Measurements from ENCODE around the gene BCL11B.
A peak's percentile ranks its signal among the peaks of the same experiment; 100 is the strongest.

BCL11B gene

DNA sequence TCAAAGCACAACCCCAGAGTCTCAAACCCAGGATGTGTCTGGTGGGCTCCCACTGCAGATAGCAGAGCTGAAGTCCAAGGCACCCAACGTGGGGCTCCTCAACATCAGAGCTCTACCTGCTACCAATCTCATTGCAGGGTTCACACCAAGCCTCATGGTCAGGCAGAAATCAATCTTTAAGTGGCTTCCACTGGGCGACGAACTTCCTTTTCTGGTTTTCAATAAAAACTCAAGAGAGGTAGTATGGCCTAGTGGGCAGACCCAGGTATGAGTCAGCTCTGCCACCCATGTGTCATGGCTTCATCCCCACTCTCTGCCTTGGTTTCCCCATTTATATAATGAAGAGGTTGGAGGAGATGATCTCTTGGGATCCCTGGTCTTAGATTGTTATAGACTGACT lies 47.0 kb downstream of the BCL11B start:
- no peak for DNase-seq (ENCODE audit: low read depth, low spot score)

DNA sequence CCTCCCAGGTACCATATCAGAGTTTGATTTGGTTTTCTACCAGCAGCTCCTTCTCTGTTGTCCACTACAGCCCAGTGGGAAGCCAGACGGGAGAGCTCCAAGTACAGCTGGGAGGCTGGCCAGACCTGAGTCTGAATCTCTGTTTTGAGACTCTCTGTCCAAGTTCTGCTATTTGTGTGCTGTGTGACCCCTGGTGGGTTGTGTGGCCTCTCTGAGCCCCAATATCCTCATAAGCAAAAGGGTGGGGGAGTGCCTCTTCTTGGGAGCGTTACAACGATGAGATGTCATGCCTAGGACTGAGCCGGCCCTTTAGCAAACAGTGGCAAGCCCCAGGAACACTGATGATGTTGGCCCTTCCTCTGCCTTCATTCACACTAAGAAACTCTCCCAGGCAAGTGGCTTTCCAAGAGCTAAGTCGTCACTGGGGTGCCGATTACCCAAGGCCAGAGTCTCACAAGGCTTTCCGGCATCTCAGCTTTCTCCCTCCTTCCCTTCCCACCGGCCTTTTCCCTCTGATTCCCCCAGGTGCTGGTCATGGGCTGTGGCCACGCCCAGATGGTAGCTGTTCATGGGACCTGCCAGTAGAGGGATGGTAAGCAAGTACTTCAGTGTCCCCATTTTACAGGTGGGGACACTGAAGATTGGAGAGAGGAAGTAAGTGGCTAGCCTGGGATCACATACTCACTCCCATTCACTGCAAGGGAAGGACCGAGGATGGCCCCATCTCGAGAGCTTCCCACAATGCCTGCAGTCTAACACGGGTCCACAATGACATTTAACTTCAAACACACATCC lies 47.7 kb downstream of the BCL11B start:
- DNase-seq (ENCODE audit: low read depth, low spot score): no peak

DNA sequence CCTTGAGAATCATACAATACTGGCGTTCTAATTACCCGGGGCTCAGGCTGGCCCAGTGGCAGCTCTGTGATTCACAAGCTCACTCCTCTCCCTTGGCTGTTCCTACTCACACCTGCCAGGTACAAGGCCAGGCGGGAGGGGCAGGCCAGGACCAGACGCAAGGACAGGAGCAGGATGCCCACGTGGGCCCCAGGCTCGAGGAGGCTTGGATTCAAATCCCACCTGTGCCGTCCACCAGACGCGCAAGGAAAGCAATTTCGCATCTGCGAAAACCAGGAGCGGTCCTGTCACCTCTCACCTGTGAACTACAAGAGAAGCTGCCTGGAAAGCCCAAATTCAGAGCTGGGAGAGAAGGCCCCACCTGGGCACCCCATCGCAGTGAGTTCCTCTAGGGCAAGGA lies 50.6 kb downstream of the BCL11B start:
- no peak for DNase-seq (ENCODE audit: low read depth, low spot score)

DNA sequence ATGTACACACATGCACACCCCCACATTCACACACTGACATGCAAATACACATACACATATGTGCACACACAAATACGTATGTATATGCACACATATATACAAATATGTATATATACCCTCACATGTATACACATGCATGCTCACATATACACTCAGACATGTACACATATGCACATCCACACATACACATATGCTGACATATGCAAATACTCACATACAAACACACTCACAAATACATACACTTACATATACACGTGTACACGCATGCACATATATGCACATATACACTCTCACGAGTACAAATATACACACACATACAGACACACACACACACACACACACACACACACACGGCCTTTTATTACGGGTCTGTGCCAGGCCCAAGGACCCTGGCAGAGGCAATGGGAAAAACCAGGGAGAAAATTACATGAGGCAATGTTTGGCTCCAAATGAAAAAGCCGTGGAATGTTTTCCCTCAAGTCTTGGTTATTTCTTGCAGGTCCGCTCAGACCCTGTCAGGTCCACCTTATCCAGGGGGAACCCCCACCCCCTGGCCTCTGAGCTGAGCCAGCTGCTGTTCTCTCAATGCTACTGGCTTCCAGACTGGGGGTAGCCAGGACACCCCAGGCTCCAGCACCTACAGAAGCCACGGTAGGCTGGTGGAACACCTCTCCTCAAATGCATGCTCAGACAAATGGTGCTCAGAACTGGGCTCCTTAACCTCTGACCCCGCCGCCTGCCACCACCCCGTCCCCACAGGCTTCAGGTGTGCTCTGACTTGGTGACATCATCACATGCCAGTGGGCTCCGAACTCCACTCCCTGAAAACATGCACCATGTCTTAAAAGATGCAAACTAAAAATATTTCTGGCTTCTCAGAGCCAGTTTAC lies 54.7 kb downstream of the BCL11B start:
- peak; percentile 45 for DNase-seq (ENCODE audit: low read depth, low spot score)

DNA sequence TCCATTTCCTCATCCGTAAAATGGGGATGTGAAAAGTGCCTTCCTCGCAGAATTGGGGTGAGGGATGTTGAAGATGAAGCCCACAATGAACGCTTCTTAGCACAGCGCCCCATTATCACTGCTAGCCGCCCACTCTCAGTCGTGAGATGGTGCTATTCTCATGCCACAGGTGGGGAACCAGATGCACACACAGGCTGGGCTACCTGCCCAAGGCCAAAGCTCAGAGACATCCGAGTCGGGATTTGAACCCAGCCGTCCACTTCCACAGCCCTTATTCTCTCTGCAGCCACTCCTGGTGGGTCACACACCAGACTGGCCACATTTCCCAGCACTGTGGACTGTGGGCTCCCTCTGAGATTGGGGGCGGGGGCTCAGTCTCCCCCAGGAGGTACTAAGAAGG lies 55.8 kb downstream of the BCL11B start:
- DNase-seq (ENCODE audit: low read depth, low spot score): no peak

DNA sequence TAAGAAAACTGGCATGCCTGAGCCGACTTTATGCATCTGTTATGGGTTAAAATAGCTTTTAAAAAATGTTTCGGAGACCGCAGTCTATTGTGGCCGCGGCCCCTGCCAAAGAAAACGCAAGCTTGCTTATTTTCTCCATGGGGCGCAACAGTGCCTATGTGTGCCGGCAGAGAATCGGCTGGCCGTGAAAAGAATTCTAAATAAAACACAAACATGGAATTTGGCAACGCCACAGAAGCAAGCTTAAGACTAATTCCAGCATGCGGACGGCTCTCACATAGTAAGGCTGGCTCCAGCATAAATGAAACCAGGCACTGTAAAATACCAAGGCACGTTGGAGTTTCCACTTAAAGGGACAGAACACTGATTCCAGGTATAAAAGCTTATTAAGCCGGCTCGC lies 56.7 kb downstream of the BCL11B start:
- peak; percentile 97 for DNase-seq (ENCODE audit: low read depth, low spot score)

DNA sequence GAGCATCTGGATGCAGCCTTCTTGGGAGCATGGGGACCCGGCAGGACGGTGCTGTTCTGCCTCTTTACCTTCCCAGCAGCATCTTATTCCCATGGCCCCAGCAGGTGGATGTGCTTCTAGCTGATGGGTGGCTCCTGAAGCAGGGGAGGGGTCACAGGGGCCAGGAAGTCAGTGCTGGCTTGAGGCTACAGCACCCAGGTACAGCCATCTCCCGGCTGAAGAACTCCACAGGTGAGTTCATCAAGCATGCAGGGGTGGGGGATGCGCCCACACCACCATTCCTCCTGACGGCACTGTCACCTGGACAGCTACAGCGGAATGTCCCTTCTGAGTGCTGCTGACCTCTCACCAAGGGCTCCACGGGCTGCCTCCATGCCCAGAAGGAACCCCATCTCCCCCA lies 57.3 kb downstream of the BCL11B start:
- DNase-seq (ENCODE audit: low read depth, low spot score): no peak

DNA sequence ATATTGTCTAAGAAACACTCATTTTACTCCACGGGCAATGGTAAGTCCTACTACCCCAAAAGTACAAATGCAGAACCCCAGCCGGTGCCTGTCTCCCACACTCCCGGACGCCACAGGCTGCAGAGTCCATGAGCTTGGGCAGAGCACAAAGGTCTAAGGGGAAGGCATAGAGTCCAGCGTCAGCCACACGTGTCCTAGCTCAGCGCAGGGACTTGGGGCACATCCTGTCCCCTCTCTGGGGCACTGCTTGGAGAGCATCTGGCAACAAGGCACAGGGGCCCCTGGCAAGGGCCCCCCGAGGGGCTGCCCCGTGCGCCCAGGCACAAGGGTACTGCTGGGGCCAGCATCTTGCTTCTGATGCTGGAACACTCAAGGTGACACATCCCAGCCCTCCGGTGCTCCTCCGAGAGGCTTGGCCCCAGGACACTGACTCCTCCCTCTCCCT lies 58.4 kb downstream of the BCL11B start:
- no peak for DNase-seq (ENCODE audit: low read depth, low spot score)

DNA sequence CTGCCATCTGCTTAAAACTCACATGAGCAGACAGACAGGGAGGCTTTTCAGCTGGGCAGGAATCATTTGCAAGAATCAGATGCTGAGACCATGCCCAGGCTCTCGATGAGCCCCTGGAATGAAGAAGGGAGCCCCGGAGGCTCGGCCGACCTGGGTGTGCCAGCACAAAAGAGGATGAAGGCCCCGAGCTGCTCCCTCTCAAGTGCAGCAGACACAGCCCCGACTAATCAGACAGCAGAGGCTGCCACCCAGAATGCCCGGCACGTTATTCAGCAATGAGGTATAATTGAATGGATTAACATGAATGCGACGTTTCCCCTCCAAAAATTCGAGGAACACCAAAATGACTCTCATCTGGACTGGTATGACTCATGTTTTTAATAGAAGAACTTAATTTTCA lies 58.9 kb downstream of the BCL11B start:
- no peak for DNase-seq (ENCODE audit: low read depth, low spot score)

DNA sequence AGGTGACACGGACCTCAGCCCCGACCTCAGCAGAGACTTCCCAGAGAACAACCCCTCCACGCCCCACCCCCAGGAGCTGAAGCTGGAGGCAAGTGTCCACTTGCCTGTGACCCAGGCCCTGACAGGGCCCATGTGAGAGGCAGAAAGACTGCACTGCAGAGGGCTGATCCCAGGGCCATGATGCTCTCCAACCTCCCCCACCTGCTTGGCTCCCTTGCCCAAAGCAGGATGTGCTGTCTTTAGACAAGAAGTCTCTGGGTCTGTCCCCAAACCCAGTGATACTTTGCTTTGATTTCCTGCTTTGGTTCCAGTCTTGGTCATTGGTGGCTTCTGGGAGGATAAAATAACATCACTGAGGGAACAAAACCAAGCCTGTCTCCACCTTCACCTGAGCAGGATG lies 59.4 kb downstream of the BCL11B start:
- DNase-seq (ENCODE audit: low read depth, low spot score): no peak

DNA sequence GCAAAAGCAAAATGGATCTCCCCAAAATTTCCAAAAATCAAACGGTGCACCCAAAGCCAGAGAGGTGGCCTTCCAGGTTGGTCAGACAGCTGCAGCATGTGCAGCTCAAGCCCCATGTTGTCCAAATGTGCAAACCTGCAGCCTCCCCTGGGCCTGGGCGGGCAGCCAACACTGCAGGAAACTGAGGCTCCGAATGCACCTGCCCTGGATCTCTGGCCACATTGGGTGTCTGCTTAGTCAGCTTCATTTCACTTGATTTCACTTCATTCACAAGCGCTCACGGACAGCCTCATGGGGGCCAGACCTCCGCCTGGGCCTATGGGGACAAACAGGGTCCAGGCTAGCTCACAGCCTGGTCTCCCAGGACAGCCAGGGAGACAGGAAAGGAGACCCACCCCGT lies 59.8 kb downstream of the BCL11B start:
- no peak for DNase-seq (ENCODE audit: low read depth, low spot score)

DNA sequence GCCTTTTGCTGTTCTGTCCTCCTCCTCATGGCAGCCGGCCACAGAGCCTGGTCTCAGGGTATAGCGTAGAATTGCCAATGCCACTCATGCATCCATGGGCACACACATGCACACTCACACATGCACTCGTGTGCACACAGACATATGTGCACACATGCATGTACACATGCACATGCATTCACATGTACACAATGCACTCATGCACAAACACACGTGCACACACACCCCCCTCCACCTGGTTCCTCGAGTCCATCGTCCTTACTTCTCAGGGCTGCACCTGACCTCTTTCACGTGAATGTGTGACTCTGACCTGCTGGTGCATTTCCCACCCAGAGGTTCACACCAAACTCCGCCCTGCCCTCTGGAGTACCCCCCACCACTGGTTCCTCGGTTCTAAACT lies 60.6 kb downstream of the BCL11B start:
- no peak for DNase-seq (ENCODE audit: low read depth, low spot score)

DNA sequence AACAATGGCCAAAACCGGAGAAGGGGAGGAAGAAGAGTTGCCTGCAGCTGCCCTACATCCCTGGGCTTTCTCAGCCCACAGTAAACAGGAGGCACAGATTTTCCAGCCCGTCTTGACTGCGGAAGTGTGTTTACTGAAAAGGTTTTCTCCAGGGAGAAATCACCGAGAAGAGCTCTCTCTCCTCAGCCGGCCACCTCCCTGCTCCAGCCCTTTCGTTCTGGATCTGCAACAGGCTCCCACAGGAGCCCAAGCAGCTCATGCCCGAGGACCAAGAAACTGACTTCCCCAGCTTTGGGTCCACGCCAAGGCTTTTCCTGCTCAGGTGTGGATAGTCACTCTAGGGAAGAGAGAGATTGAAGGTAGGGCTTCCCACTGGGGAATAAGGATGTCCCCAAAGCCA lies 61.7 kb downstream of the BCL11B start:
- no peak for DNase-seq (ENCODE audit: low read depth, low spot score)

DNA sequence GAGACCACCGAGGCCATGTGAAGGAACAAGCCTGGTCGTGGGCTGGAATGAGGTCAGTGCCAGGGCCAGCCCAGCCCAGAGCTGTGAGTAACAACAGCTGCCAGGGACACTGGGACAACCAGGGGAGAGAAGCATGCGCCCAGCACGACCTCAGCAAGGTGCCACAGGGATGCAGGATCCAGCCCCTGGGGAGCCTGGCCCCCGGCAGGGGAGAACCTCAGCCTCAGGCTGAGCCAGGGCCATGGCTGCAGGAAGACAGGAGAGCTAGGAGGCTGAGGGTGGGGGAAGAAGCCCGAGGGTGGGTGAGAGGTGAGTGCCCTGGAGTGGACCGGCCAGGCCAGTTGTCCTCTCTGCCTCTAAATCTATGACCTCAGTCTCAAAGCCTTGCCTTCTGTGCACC lies 62.6 kb downstream of the BCL11B start:
- no peak for DNase-seq (ENCODE audit: low read depth, low spot score)

DNA sequence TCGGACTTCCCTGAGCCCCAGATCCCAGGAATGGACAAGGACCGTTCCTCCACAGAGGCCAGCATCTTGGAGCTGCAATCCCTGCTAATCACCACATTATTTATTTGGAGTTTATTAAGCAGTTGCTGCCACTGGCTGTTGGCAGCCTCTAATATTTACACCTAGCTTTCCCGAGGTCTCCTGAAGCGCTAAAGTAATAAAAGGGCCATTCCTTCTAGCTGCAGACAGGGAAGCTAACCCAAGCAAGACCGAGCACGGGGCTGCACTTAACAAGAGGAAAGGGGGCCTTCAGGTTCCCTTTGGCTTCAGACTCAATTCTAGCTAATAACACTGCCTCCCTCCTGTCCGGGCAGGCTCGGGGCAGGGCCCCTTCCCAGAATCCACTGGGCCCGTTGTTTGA lies 63.7 kb downstream of the BCL11B start:
- DNase-seq (ENCODE audit: low read depth, low spot score): no peak

DNA sequence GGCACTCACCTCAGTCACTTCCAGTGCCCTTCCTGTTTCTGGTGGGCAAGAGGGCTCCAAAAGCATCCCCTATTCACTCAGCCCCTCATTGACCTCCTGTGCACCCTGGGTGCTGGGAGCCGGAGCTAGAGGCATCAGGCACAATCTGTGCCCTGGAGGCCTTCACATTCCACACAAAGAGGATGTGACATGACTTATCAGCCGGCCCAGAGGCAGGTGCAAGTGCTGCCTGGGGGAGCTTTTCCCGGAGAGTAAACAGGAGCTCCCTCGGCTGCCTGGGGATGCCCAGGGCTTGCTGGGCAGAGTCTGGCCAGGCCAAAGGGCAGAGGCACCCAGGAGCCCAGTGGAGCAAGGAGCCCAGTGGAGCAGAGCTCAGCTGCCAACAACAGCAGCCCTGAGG lies 64.5 kb downstream of the BCL11B start:
- no peak for DNase-seq (ENCODE audit: low read depth, low spot score)

DNA sequence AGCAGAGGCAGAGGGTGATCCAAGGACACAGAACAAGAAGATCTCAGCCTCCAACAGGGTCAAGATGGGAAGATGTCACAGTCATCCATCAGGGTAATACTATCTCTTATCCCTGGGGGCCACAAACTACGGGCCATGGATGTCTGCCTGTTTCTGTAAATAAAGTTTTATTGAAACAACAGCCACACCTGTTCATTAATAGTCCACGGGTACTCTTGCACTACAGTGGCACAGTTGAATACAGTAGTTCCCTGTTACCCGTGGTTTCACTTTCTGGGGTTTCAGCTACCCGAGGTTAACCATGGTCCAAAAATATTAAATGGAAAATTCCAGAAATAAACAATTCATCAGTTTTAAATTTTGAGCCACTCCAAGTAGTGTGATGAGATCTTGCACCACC lies 65.9 kb downstream of the BCL11B start:
- DNase-seq (ENCODE audit: low read depth, low spot score): no peak

DNA sequence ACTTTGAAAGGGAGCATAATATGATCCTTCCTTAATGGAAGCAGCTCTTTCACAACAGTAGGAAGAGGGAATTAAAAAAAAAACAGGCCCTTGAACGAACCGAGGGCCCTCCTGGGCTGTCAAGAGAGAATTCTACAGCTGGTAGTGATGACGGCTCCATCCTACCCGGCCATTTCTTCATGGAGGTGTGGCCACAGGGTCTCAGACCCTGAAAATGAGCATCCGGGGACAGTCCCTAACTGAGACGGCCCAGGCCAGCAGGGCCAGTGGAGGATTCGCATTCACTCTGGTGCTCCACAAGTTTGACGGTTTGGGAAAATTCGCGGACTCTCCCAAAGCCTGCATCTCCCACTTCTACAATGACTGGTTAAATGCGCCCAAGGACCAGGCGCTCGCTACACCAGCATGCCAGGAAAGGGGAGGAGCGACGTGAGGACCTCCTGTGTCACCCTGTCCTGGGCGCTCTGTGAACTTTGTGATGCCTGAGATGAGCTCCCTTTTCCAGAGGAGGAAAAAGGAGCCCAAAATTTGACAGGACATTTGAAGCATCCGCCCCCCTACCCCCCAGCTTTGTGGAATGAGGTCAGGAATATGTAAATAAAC lies 66.8 kb downstream of the BCL11B start:
- DNase-seq (ENCODE audit: low read depth, low spot score): no peak

DNA sequence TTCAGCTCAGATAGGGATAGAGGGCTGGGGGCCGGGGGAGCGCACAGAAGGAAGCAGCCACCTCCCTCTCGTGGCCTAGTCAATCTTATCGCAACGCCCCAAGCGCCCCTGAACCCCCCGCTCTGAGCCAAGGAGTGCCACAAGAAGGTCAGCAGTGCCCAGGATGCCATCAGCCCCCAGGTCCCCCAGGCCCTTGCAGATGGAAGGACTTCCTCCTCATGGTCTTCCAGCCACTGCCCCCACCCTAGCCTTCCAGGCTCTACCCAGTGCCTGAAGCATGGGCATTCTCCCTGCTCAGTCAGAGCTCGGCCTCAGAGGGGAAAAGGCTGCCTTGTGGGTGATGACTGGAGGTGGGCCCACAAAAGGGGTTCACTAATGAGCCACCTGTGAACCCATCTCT lies 68.2 kb downstream of the BCL11B start:
- DNase-seq (ENCODE audit: low read depth, low spot score): no peak

DNA sequence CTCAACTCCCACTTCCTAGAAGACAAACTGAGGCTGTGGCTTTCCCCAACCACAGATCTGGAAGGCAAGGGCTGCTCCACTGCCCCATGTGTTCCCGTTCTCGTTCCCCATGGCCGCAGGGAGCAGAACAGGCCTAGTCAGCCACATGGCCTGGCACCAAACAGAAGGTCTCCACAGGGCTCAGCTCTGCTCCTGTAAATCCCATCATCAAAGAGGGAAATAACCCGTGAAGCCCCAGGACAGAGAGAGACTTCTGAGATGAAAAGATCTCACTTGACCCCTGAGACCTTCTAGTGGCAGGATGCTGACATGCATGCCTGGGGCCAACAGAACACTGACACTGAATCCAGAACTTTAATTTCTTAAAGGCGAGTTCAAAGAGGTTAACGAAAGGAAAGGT lies 68.9 kb downstream of the BCL11B start:
- DNase-seq (ENCODE audit: low read depth, low spot score): no peak

DNA sequence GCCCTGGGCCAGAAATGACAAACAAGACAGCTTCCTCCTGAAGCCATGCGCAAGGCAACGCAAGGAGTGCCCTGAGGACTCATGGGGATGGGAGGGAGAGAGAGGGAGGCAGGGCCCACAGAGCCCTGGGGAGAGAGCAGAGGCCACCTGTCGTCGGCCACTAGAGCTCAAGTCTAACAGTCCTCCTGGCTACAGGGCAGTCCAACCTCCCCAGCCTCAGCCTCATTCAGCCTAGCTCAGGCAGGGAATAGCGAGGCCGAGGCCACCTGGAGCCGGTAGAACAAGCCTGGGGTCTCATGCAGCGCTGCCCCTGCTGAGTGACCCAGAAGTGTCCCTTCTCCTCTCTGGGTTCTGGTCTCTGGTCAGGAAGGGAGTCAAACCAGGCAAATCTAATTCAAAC lies 69.5 kb downstream of the BCL11B start:
- no peak for DNase-seq (ENCODE audit: low read depth, low spot score)

DNA sequence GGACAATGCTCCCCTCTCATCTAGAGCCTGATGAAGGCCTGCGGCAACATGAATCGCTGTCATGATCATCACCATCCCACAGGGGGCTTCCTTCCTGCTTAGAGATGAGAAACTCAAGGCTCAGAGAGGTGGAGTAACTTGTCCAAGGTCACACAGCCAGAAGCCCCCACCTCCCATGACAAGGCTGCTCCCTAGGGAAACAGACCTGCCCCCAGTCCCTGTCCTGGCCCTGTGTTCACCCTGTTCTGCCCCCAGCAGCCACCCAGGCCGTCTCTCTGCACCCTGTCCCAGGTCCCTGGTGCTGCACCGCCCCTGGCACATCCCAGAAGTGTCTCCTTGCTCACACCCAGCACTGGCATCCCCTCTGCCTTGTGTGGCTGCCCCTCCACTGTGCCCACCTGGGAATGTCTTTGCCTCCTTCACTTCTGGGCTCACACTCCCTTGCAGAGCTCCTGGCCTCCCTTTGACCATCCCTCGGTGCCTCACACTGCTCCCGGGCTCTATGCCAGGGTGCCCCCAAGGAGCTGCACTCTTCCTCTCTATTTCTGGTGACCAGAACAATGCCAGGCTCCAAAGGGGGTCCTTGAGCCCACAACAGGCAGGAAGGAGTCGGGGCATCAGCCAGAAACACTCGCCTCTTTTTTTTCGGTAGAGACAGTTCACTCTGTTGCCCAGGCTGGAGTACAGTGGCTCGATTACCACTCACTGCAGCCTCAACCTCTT lies 70.5 kb downstream of the BCL11B start:
- no peak for DNase-seq (ENCODE audit: low read depth, low spot score)

Data from astrocyte of the hippocampus (primary cell).